GM19468 (cell line): ENCODE measurements around the gene PTPN12.
"Not testable (repeated sequence)": the region's sequence is repeated elsewhere in the genome, so short reads cannot be mapped to it uniquely, and the experiment has no call there.

Experiments used
- ATAC-seq: cut with Tn5 transposase; IDR thresholded peaks from one replicate; pipeline ENCODE4 v1.9.1; 2021; ENCODE audit warnings: mild to moderate bottlenecking, moderate library complexity, moderate number of reproducible peaks; ENCODE audit not compliant: unreplicated experiment; ENCODE audit errors: extremely low read depth

PTPN12 gene

GRCh38 chr7:77571801-77572200 is 34.7 kb downstream of the PTPN12 start:
- no peak for ATAC-seq

- no peak for ATAC-seq
Observed at GRCh38 chr7:77575187-77575586, 38.1 kb downstream of the PTPN12 start.

- no peak for ATAC-seq
Observed at GRCh38 chr7:77576856-77577255, 39.8 kb downstream of the PTPN12 start.

GRCh38 chr7:77579797-77580196 is 42.7 kb downstream of the PTPN12 start:
- no peak for ATAC-seq

GRCh38 chr7:77580762-77581350 is 43.8 kb downstream of the PTPN12 start:
- ATAC-seq = no peak

GRCh38 chr7:77587272-77587671 is 50.2 kb downstream of the PTPN12 start:
- no peak for ATAC-seq

- no peak for ATAC-seq
Observed at GRCh38 chr7:77600952-77601351, 63.9 kb downstream of the PTPN12 start.

GRCh38 chr7:77606562-77606961 is 69.5 kb downstream of the PTPN12 start:
- no peak for ATAC-seq

GRCh38 chr7:77619314-77619713 is 82.2 kb downstream of the PTPN12 start:
- ATAC-seq = no peak

GRCh38 chr7:77626586-77627308 is 89.7 kb downstream of the PTPN12 start:
- no peak for ATAC-seq

GRCh38 chr7:77627309-77627676 is 90.2 kb downstream of the PTPN12 start:
- no peak for ATAC-seq

- no peak for ATAC-seq
Observed at GRCh38 chr7:77629797-77630196, 92.7 kb downstream of the PTPN12 start.

GRCh38 chr7:77631820-77632219 is 94.7 kb downstream of the PTPN12 start:
- ATAC-seq = no peak

- no peak for ATAC-seq
Observed at GRCh38 chr7:77644774-77645173, 107.7 kb downstream of the PTPN12 start.

GRCh38 chr7:77648742-77649338 is 111.7 kb downstream of the PTPN12 start:
- ATAC-seq = no peak

- ATAC-seq = no peak
Observed at GRCh38 chr7:77649716-77650349, 112.7 kb downstream of the PTPN12 start.

- ATAC-seq = no peak
Observed at GRCh38 chr7:77651575-77652162, 114.6 kb downstream of the PTPN12 start.

GRCh38 chr7:77652826-77653225 is 115.7 kb downstream of the PTPN12 start:
- not testable (repeated sequence) for ATAC-seq

GRCh38 chr7:77653572-77653971 is 116.5 kb downstream of the PTPN12 start:
- no peak for ATAC-seq

GRCh38 chr7:77655356-77655755 is 118.3 kb downstream of the PTPN12 start:
- no peak for ATAC-seq
